Trophoblast cell (in vitro differentiated cells and primary cell): ENCODE measurements around the gene EPHB2.

Source experiments
- DNase-seq, 2 donors: peaks; one replicate each; pipeline ENCODE4 v3.0.0-alpha.2; 2016
- H2AFZ ChIP-seq: 2 replicates; pipeline ENCODE4 v1.6.1; 2013; ENCODE audit warnings: low read length, moderate library complexity, mild to moderate bottlenecking; ENCODE audit not compliant: insufficient read depth, poor library complexity
- H2AK5ac ChIP-seq: 2 replicates; pipeline ENCODE4 v1.6.1; 2013; ENCODE audit warnings: mild to moderate bottlenecking, low read length
- H2BK120ac ChIP-seq: 2 replicates; pipeline ENCODE4 v1.6.1; 2013; ENCODE audit warnings: low read length, mild to moderate bottlenecking, moderate library complexity; ENCODE audit not compliant: insufficient read depth, poor library complexity
- H2BK12ac ChIP-seq: 2 replicates; pipeline ENCODE4 v1.6.1; 2013; ENCODE audit warnings: mild to moderate bottlenecking, low read length, moderate library complexity
- H2BK5ac ChIP-seq: 2 replicates; pipeline ENCODE4 v1.6.1; 2013; ENCODE audit warnings: low read length, low read depth, moderate library complexity, mild to moderate bottlenecking; ENCODE audit not compliant: poor library complexity
- H3K14ac ChIP-seq: 2 replicates; pipeline ENCODE4 v1.6.1; 2013; ENCODE audit warnings: mild to moderate bottlenecking, low read length
- H3K18ac ChIP-seq: 2 replicates; pipeline ENCODE4 v1.6.1; 2013; ENCODE audit warnings: mild to moderate bottlenecking, low read length
- H3K23ac ChIP-seq: 2 replicates; pipeline ENCODE4 v1.6.1; 2013; ENCODE audit warnings: low read length
- H3K27ac ChIP-seq: 2 replicates; pipeline ENCODE4 v1.5.1; 2013; ENCODE audit warnings: low read depth, mild to moderate bottlenecking, inconsistent platforms, low read length, moderate library complexity
- H3K27me3 ChIP-seq: 2 replicates; pipeline ENCODE4 v1.6.1; 2013; ENCODE audit warnings: inconsistent platforms, mild to moderate bottlenecking, low read length, moderate library complexity; ENCODE audit not compliant: insufficient read depth
- H3K36me3 ChIP-seq, 2 experiments: 1 replicate in 1 of 2; 2 replicates in 1 of 2; pipeline ENCODE4 v1.6.1; 2013; ENCODE audit warnings: low read length in 2 of 2, mild to moderate bottlenecking in 2 of 2, moderate library complexity in 1 of 2; ENCODE audit not compliant: insufficient read depth in 2 of 2, control insufficient read depth in 1 of 2
- H3K4ac ChIP-seq: 2 replicates; pipeline ENCODE4 v1.6.1; 2013; ENCODE audit warnings: low read depth, mild to moderate bottlenecking, low read length, moderate library complexity
- H3K4me1 ChIP-seq, 2 experiments: 1 replicate in 1 of 2; 2 replicates in 1 of 2; pipeline ENCODE4 v1.6.1; 2013; ENCODE audit warnings: low read length in 2 of 2, mild to moderate bottlenecking in 2 of 2, moderate library complexity in 1 of 2; ENCODE audit not compliant: insufficient read depth in 2 of 2, control insufficient read depth in 1 of 2
- H3K4me2 ChIP-seq: 2 replicates; pipeline ENCODE4 v1.6.1; 2013; ENCODE audit warnings: inconsistent platforms, mild to moderate bottlenecking, low read length, moderate library complexity
- H3K4me3 ChIP-seq: 2 replicates; pipeline ENCODE4 v1.5.1; 2013; ENCODE audit warnings: mild to moderate bottlenecking, low read depth, low read length, inconsistent platforms
- H3K79me1 ChIP-seq: one replicate; pipeline ENCODE4 v1.6.1; 2013; ENCODE audit warnings: low read length
- H3K79me2 ChIP-seq: 2 replicates; pipeline ENCODE4 v1.6.1; 2013; ENCODE audit warnings: low read length, mild to moderate bottlenecking; ENCODE audit not compliant: control insufficient read depth, insufficient read depth, poor library complexity
- H3K9ac ChIP-seq: 2 replicates; pipeline ENCODE4 v1.6.1; 2013; ENCODE audit warnings: mild to moderate bottlenecking, low read length
- H3K9me3 ChIP-seq: 2 replicates; pipeline ENCODE4 v1.6.1; 2013; ENCODE audit warnings: low read depth, mild to moderate bottlenecking, control low read depth, inconsistent platforms, low read length; ENCODE audit not compliant: insufficient read depth
- H4K12ac ChIP-seq: 2 replicates; pipeline ENCODE4 v1.6.1; 2013; ENCODE audit warnings: low read depth, mild to moderate bottlenecking, low read length, moderate library complexity
- H4K8ac ChIP-seq: 2 replicates; pipeline ENCODE4 v1.6.1; 2013; ENCODE audit warnings: low read depth, mild to moderate bottlenecking, low read length, moderate library complexity
- H4K91ac ChIP-seq: one replicate; pipeline ENCODE4 v1.6.1; 2013; ENCODE audit warnings: low read depth, mild to moderate bottlenecking, low read length, moderate library complexity
- WGBS: extraction: QIAGEN DNeasy Blood & Tissue Kit; methylation state at CpG from one replicate; pipeline ENCODE4 v1.1.7; 2013; ENCODE audit warnings: missing lambda C conversion rate; ENCODE audit not compliant: insufficient read length, insufficient coverage; ENCODE audit errors: extremely low coverage; 5-methylcytosine and 5-hydroxymethylcytosine counted together

Gene EPHB2

GRCh38 chr1:22877980-22878379, 167.3 kb downstream of the EPHB2 start:
- H3K27me3 ChIP-seq, result no peaks in the 10 kb centered on the region
- H3K9ac ChIP-seq, result no peak overlapping the region
- peaks cover 0 to 3% of the 10 kb centered on the region in 2 experiments for H3K4me1 ChIP-seq
- H2BK5ac ChIP-seq, result no peak overlapping the region
- H2BK120ac ChIP-seq, result no peak overlapping the region
- DNase-seq, result no peak
- peaks cover 1% of the 10 kb centered on the region for H3K9me3 ChIP-seq
- H3K4ac ChIP-seq, result no peak overlapping the region
- no peak overlapping the region for H2BK12ac ChIP-seq
- H4K91ac ChIP-seq, result no peak overlapping the region
- H4K12ac ChIP-seq, result no peak overlapping the region
- no peaks in the 10 kb centered on the region for H3K79me1 ChIP-seq
- no peak overlapping the region for H2AFZ ChIP-seq
- H2AK5ac ChIP-seq, result no peak overlapping the region
- no peak overlapping the region for H3K27ac ChIP-seq
- no peak overlapping the region for H3K4me2 ChIP-seq
- H3K23ac ChIP-seq, result no peak overlapping the region
- H3K4me3 ChIP-seq, result no peak overlapping the region
- H3K14ac ChIP-seq, result no peak overlapping the region
- H3K79me2 ChIP-seq, result no peaks in the 10 kb centered on the region
- no peaks in the 10 kb centered on the region for H3K36me3 ChIP-seq
- no peak overlapping the region for H4K8ac ChIP-seq
- no CpG with 5 or more reads among the region's 1 CpG for WGBS
- no peak overlapping the region for H3K18ac ChIP-seq

- no peak overlapping the region for H3K4ac ChIP-seq
- H3K4me2 ChIP-seq, result no peak overlapping the region
- H2AFZ ChIP-seq, result no peak overlapping the region
- no peak overlapping the region for H3K4me3 ChIP-seq
- H4K91ac ChIP-seq, result no peak overlapping the region
- no peak overlapping the region for H3K9ac ChIP-seq
- H3K27ac ChIP-seq, result no peak overlapping the region
- no peak overlapping the region for H4K8ac ChIP-seq
- no peaks in the 10 kb centered on the region for H3K9me3 ChIP-seq
- H3K23ac ChIP-seq, result no peak overlapping the region
- H3K36me3 ChIP-seq, result no peaks in the 10 kb centered on the region
- no CpG with 5 or more reads among the region's 13 CpGs for WGBS
- H3K79me2 ChIP-seq, result no peaks in the 10 kb centered on the region
- no peaks in the 10 kb centered on the region for H3K27me3 ChIP-seq
- no peak overlapping the region for H2BK5ac ChIP-seq
- H2AK5ac ChIP-seq, result no peak overlapping the region
- H3K4me1 ChIP-seq, result peaks cover 0 to 4% of the 10 kb centered on the region in 2 experiments
- no peak overlapping the region for H3K14ac ChIP-seq
- H3K79me1 ChIP-seq, result no peaks in the 10 kb centered on the region
- DNase-seq, result no peak
- H2BK12ac ChIP-seq, result no peak overlapping the region
- no peak overlapping the region for H4K12ac ChIP-seq
- no peak overlapping the region for H2BK120ac ChIP-seq
- no peak overlapping the region for H3K18ac ChIP-seq
These were observed 168.0 kb downstream of the EPHB2 start for GRCh38 chr1:22878626-22879025.

GRCh38 chr1:22879445-22879844, 168.8 kb downstream of the EPHB2 start:
- H3K27ac ChIP-seq, result no peak overlapping the region
- no peaks in the 10 kb centered on the region for H3K27me3 ChIP-seq
- DNase-seq, result no peak
- H3K9ac ChIP-seq, result no peak overlapping the region
- H2AK5ac ChIP-seq, result no peak overlapping the region
- H2BK12ac ChIP-seq, result no peak overlapping the region
- no peaks in the 10 kb centered on the region for H3K9me3 ChIP-seq
- H3K79me1 ChIP-seq, result no peaks in the 10 kb centered on the region
- H3K4ac ChIP-seq, result no peak overlapping the region
- H3K4me3 ChIP-seq, result no peak overlapping the region
- no peaks in the 10 kb centered on the region for H3K79me2 ChIP-seq
- H2BK5ac ChIP-seq, result no peak overlapping the region
- no peak overlapping the region for H4K8ac ChIP-seq
- no peak overlapping the region for H4K12ac ChIP-seq
- no peaks in the 10 kb centered on the region for H3K36me3 ChIP-seq
- no peak overlapping the region for H2AFZ ChIP-seq
- no peak overlapping the region for H3K4me2 ChIP-seq
- no peak overlapping the region for H3K14ac ChIP-seq
- no peak overlapping the region for H4K91ac ChIP-seq
- WGBS, result no CpG with 5 or more reads among the region's 3 CpGs
- no peak overlapping the region for H2BK120ac ChIP-seq
- no peak overlapping the region for H3K23ac ChIP-seq
- H3K4me1 ChIP-seq, result peaks cover 0 to 5% of the 10 kb centered on the region in 2 experiments
- H3K18ac ChIP-seq, result no peak overlapping the region

DNA sequence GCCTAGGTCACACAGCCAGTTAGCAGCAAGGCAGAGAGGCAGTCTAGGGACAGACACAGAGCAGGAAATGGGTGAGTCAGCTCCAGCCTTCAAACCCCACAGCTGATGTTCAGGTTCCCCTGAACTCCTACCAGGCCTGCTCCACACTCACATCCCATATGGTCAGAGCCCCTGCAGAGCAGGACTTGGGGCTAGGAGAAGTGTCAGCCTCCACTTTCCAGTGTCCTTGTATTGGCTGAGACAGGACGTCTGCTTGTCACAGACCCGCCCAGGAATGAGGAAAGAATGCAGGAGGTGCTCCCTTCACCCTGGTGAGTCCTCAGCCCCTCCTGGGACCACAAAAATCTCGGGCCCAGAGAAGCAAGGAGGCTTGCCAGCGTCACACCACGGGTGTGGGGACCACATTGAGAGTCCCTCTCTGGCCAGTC, 169.5 kb downstream of the EPHB2 start:
- peaks cover 0 to 5% of the 10 kb centered on the region in 2 experiments for H3K4me1 ChIP-seq
- no peak overlapping the region for H2AFZ ChIP-seq
- H3K4ac ChIP-seq, result no peak overlapping the region
- no peaks in the 10 kb centered on the region for H3K79me2 ChIP-seq
- H3K4me2 ChIP-seq, result no peak overlapping the region
- no peak overlapping the region for H3K18ac ChIP-seq
- no peak overlapping the region for H3K27ac ChIP-seq
- no peak overlapping the region for H3K4me3 ChIP-seq
- H3K9me3 ChIP-seq, result no peaks in the 10 kb centered on the region
- DNase-seq, result no peak
- H2BK5ac ChIP-seq, result no peak overlapping the region
- no peak overlapping the region for H3K23ac ChIP-seq
- H3K36me3 ChIP-seq, result no peaks in the 10 kb centered on the region
- H4K91ac ChIP-seq, result no peak overlapping the region
- no peak overlapping the region for H3K9ac ChIP-seq
- H3K27me3 ChIP-seq, result no peaks in the 10 kb centered on the region
- no peak overlapping the region for H2BK12ac ChIP-seq
- no peak overlapping the region for H4K12ac ChIP-seq
- WGBS, result no CpG with 5 or more reads among the region's 5 CpGs
- no peak overlapping the region for H4K8ac ChIP-seq
- no peaks in the 10 kb centered on the region for H3K79me1 ChIP-seq
- no peak overlapping the region for H3K14ac ChIP-seq
- no peak overlapping the region for H2BK120ac ChIP-seq
- no peak overlapping the region for H2AK5ac ChIP-seq
